H1 (cell line): ENCODE measurements around the gene PPP1R12C. TPM values are rescaled to one million over a fixed set of nuclear protein-coding genes. Genes with fewer than 3 reads are reported as not detected.

Source experiments
- CTCF ChIA-PET: fragments of 300-600 bp; sonication (Branson Sonifier 250); formaldehyde crosslinking; loops from one replicate; lab custom pipeline; 2021; ENCODE audit not compliant: partially characterized antibody; lab: Charles Lee
- POLR2A ChIA-PET: fragments of 300-600 bp; sonication (Branson Sonifier 250); formaldehyde crosslinking; loops from one replicate; lab custom pipeline; 2021; ENCODE audit warnings: inconsistent platforms; ENCODE audit not compliant: partially characterized antibody; lab: Charles Lee
- DNase-seq, 2 experiments: peaks; one replicate each; pipeline versions ENCODE4 v3.0.0 to v3.0.0-alpha.2; 2010 to 2022; ENCODE audit warnings: low spot score in 2 of 2, low read depth in 1 of 2, mixed read lengths in 1 of 2
- FAIRE-seq: peaks from 2 replicates; lab custom pipeline; 2011; peaks lifted over from hg19 to GRCh38; lab: Jason Lieb, UNC
- H2AFZ ChIP-seq: 2 replicates; pipeline ENCODE4 v1.8.1; 2012; ENCODE audit warnings: low read length, inconsistent platforms
- H2AK5ac ChIP-seq: 2 replicates; pipeline ENCODE4 v1.6.1; 2013; ENCODE audit warnings: low read depth, low read length
- H2BK120ac ChIP-seq: replicated peaks from 2 replicates; pipeline ENCODE3; 2013; ENCODE audit warnings: low read depth, low read length, inconsistent platforms
- H2BK12ac ChIP-seq: 2 replicates; pipeline ENCODE4 v1.6.1; 2013; ENCODE audit warnings: low read depth, low read length
- H2BK15ac ChIP-seq: 2 replicates; pipeline ENCODE4 v1.6.1; 2013; ENCODE audit warnings: low read length
- H2BK20ac ChIP-seq: 2 replicates; pipeline ENCODE4 v1.6.1; 2013; ENCODE audit warnings: low read length
- H2BK5ac ChIP-seq: 2 replicates; pipeline ENCODE4 v1.6.1; 2013; ENCODE audit warnings: low read depth, low read length
- H3K14ac ChIP-seq: 2 replicates; pipeline ENCODE4 v1.6.1; 2013; ENCODE audit warnings: inconsistent platforms; ENCODE audit not compliant: insufficient read length
- H3K18ac ChIP-seq: 2 replicates; pipeline ENCODE4 v1.6.1; 2013; ENCODE audit warnings: low read length; ENCODE audit errors: extremely low read depth
- H3K23ac ChIP-seq: 2 replicates; pipeline ENCODE4 v1.6.1; 2013; ENCODE audit warnings: inconsistent platforms; ENCODE audit not compliant: insufficient read length
- H3K23me2 ChIP-seq: 2 replicates; pipeline ENCODE4 v1.6.1; 2013; ENCODE audit warnings: low read depth, low read length
- H3K27ac ChIP-seq: 2 replicates; pipeline ENCODE4 v1.6.1; 2011; ENCODE audit warnings: low read depth, low read length, inconsistent platforms
- H3K27me3 ChIP-seq, 4 experiments: replicated peaks in 1 of 4; 1 replicate in 1 of 4; 2 replicates in 3 of 4; pipeline versions ENCODE4 v1.6.1 to v1.8.1; 2011 to 2013; ENCODE audit warnings: low read length in 3 of 4, mild to moderate bottlenecking in 3 of 4, inconsistent platforms in 2 of 4, mixed read lengths in 2 of 4, moderate library complexity in 1 of 4; ENCODE audit not compliant: control insufficient read depth in 3 of 4, insufficient read depth in 3 of 4; ENCODE audit errors: extremely low read depth in 1 of 4
- H3K36me3 ChIP-seq, 4 experiments: 2 replicates each; pipeline versions ENCODE4 v1.6.1 to v1.8.1; 2011 to 2013; ENCODE audit warnings: mild to moderate bottlenecking in 4 of 4, low read length in 3 of 4, moderate library complexity in 2 of 4, control low read depth in 1 of 4, inconsistent platforms in 1 of 4; ENCODE audit not compliant: insufficient read depth in 4 of 4, control insufficient read depth in 2 of 4
- H3K4ac ChIP-seq: replicated peaks from 2 replicates; pipeline ENCODE3; 2013; ENCODE audit warnings: low read length, low read depth, mixed read lengths, inconsistent platforms; ENCODE audit not compliant: insufficient read length
- H3K4me1 ChIP-seq, 4 experiments: replicated peaks in 1 of 4; 1 replicate in 1 of 4; 2 replicates in 3 of 4; pipeline versions ENCODE4 v1.6.1 to v1.8.1; 2011 to 2013; ENCODE audit warnings: low read length in 3 of 4, inconsistent platforms in 2 of 4, mixed read lengths in 1 of 4; ENCODE audit not compliant: insufficient read depth in 4 of 4, control insufficient read depth in 3 of 4
- H3K4me2 ChIP-seq, 2 experiments: 2 replicates each; pipeline versions ENCODE4 v1.6.1 to v1.8.1; 2011 to 2013; ENCODE audit warnings: low read depth in 2 of 2, low read length in 2 of 2, control low read depth in 1 of 2, inconsistent platforms in 1 of 2, mild to moderate bottlenecking in 1 of 2; ENCODE audit not compliant: insufficient read depth in 1 of 2
- H3K4me3 ChIP-seq, 4 experiments: fragments of 200-600, 300-600 bp in 1 of 4; sonication (generic), shearing (Covaris generic), sonication (Bioruptor Twin) in 1 of 4; 2 replicates each; pipeline versions ENCODE4 v1.5.1 to v1.8.1; 2011 to 2016; ENCODE audit warnings: low read length in 4 of 4, low read depth in 3 of 4, control low read depth in 2 of 4, inconsistent platforms in 2 of 4, mild to moderate bottlenecking in 2 of 4, mixed read lengths in 1 of 4, moderate library complexity in 1 of 4; ENCODE audit not compliant: insufficient read depth in 2 of 4; ENCODE audit errors: extremely low read depth in 1 of 4
- H3K56ac ChIP-seq: replicated peaks from 2 replicates; pipeline ENCODE3; 2013; ENCODE audit warnings: low read depth, mild to moderate bottlenecking, mixed read lengths, low read length, inconsistent platforms; ENCODE audit not compliant: insufficient read length
- H3K79me1 ChIP-seq: 2 replicates; pipeline ENCODE4 v1.6.1; 2013; ENCODE audit warnings: low read depth, low read length, control low read depth
- H3K79me2 ChIP-seq, 2 experiments: 2 replicates each; pipeline versions ENCODE4 v1.6.1 to v1.8.1; 2012 to 2013; ENCODE audit warnings: low read length in 2 of 2, mild to moderate bottlenecking in 2 of 2, inconsistent platforms in 1 of 2; ENCODE audit not compliant: insufficient read depth in 2 of 2, control insufficient read depth in 1 of 2
- H3K9ac ChIP-seq, 4 experiments: replicated peaks in 1 of 4; 1 replicate in 1 of 4; 2 replicates in 3 of 4; pipeline versions ENCODE4 v1.6.1 to v1.8.1; 2011 to 2013; ENCODE audit warnings: low read depth in 3 of 4, low read length in 3 of 4, control low read depth in 2 of 4, mild to moderate bottlenecking in 2 of 4, moderate library complexity in 2 of 4, inconsistent platforms in 1 of 4; ENCODE audit errors: extremely low read depth in 1 of 4
- H3K9me3 ChIP-seq, 2 experiments: 2 replicates each; pipeline versions ENCODE4 v1.6.1 to v1.8.1; 2012 to 2013; ENCODE audit warnings: mild to moderate bottlenecking in 2 of 2, moderate library complexity in 2 of 2, control low read depth in 1 of 2, inconsistent platforms in 1 of 2, low read depth in 1 of 2, low read length in 1 of 2, mixed read lengths in 1 of 2; ENCODE audit not compliant: insufficient read depth in 2 of 2
- H4K20me1 ChIP-seq, 2 experiments: replicated peaks in 1 of 2; 2 replicates each; pipeline versions ENCODE3 to v1.8.1; 2011 to 2013; ENCODE audit warnings: inconsistent platforms in 2 of 2, low read length in 2 of 2, mild to moderate bottlenecking in 1 of 2; ENCODE audit not compliant: insufficient read depth in 2 of 2, control insufficient read depth in 1 of 2
- H4K5ac ChIP-seq: 2 replicates; pipeline ENCODE4 v1.6.1; 2013; ENCODE audit warnings: low read length, low read depth, mixed read lengths, inconsistent platforms; ENCODE audit not compliant: insufficient read length
- H4K8ac ChIP-seq: 2 replicates; pipeline ENCODE4 v1.8.0; 2013; ENCODE audit warnings: mild to moderate bottlenecking, moderate library complexity, low read length, inconsistent platforms; ENCODE audit not compliant: insufficient read depth; ENCODE audit errors: extremely low read depth
- H4K91ac ChIP-seq: replicated peaks from 2 replicates; pipeline ENCODE3; 2013; ENCODE audit warnings: low read length, mixed read lengths, inconsistent platforms; ENCODE audit not compliant: insufficient read length
- ATF3 ChIP-seq: IDR thresholded peaks from 2 replicates; pipeline ENCODE4 v1.6.1; 2011; ENCODE audit warnings: low read depth, mild to moderate bottlenecking, low read length; ENCODE audit not compliant: insufficient read depth
- BCL11A ChIP-seq, 2 experiments: IDR thresholded peaks; one replicate each; pipeline ENCODE4 v1.6.1; 2011; ENCODE audit warnings: low read depth in 2 of 2, low read length in 2 of 2, mild to moderate bottlenecking in 2 of 2
- POU5F1 ChIP-seq: IDR thresholded peaks from 2 replicates; pipeline ENCODE4 v1.6.1; 2011; ENCODE audit warnings: low read depth, mild to moderate bottlenecking, low read length, moderate library complexity
- RAD21 ChIP-seq, 2 experiments: IDR thresholded peaks in 1 of 2; conservative IDR thresholded peaks in 1 of 2; 2 replicates each; pipeline ENCODE4 v1.6.1; 2011; ENCODE audit warnings: low read depth in 2 of 2, low read length in 2 of 2, improper control_type of control experiment in 1 of 2, inconsistent platforms in 1 of 2, mild to moderate bottlenecking in 1 of 2, moderate library complexity in 1 of 2
- SP4 ChIP-seq: IDR thresholded peaks from 2 replicates; pipeline ENCODE4 v1.6.1; 2012; ENCODE audit warnings: low read length, inconsistent platforms
- TBP ChIP-seq: IDR thresholded peaks from 2 replicates; pipeline ENCODE4 v1.6.1; 2011; ENCODE audit warnings: low read depth, low read length, improper control_type of control experiment
- WGBS, 2 experiments: shearing (Covaris generic) in 1 of 2; methylation state at CpG; one replicate each; pipeline versions ENCODE4 v1.1.6 to v1.1.7; 2013 to 2015; ENCODE audit warnings: low lambda C conversion rate in 2 of 2, mixed read lengths in 2 of 2, inconsistent platforms in 1 of 2, low coverage in 1 of 2, missing lambda C conversion rate in 1 of 2; ENCODE audit not compliant: insufficient replicate concordance in 2 of 2, insufficient coverage in 1 of 2, insufficient read length in 1 of 2; ENCODE audit errors: extremely low coverage in 1 of 2, missing lambda C conversion rate in 1 of 2; 5-methylcytosine and 5-hydroxymethylcytosine counted together
- polyA plus RNA-seq, 7 experiments: library from polyadenylated mRNA; depleted of rRNA in 3 of 7; stranded (reverse) in 5 of 7; unstranded in 2 of 7; fragments of >200 nt in 5 of 7; fragments of 200-250 nt in 2 of 7; gene quantifications; 1 replicate in 5 of 7; 2 replicates in 1 of 7; 4 replicates in 1 of 7; pipeline versions ENCODE4 v1.2.1 to v1.2.3, GENCODE V29; 2011 to 2013; ENCODE audit warnings: missing spikeins in 2 of 7, mixed read lengths in 2 of 7
- total RNA-seq: library from RNA; stranded (reverse); fragmentation: NEBNext Ultra II Directional; extraction: Animal tissue kit (Norgen Biotek cat#: 25700); gene quantifications from 2 replicates; pipeline ENCODE4 v1.2.1, GENCODE V29; 2021

The PPP1R12C gene
- total and polyA plus RNA-seq, 2 of the 8 experiments (the other 6 are each of a cell fraction or from before 2014, with no cell fraction given) = 31.7 to 71.5 TPM

GRCh38 chr19:55089342-55089944 lies 28.0 kb downstream of the PPP1R12C start:
- Histone ChIP-seq H3K27ac (no peak overlapping the region), H3K36me3 (peaks cover 0 to 5% (median 2%) of the 10 kb centered on the region in 4 experiments; a peak in 2 of 8 replicates), H3K27me3 (peaks cover 0 to 3% (median 1%) of the 10 kb centered on the region in 4 experiments; a peak in 3 of 7 replicates), H2BK20ac (no peak overlapping the region), H3K4me2 (no peak overlapping the region), H2BK5ac (no peak overlapping the region), H3K4me3 (no peak overlapping the region), H3K4me1 (peaks cover 0 to 40% (median 27%) of the 10 kb centered on the region in 4 experiments; a peak in 6 of 7 replicates), H3K79me2 (no peaks in the 10 kb centered on the region), H3K56ac (no peak overlapping the region), H3K23ac (no peak overlapping the region), H3K18ac (no peak overlapping the region), H3K9ac (no peak overlapping the region), H3K23me2 (peaks cover 21% of the 10 kb centered on the region), H3K14ac (no peak overlapping the region), H4K91ac (no peak overlapping the region), H2BK15ac (0 out of 2 replicates have a peak overlapping the region, but pooled peaks have one; percentile 8), H2BK12ac (no peak overlapping the region), H2AK5ac (no peak overlapping the region), H4K20me1 (peaks cover 12 to 15% of the 10 kb centered on the region in 2 experiments), H3K9me3 (no peaks in the 10 kb centered on the region), H2AFZ (no peak overlapping the region), H4K8ac (no peak overlapping the region), H3K4ac (no peak overlapping the region), H4K5ac (no peak overlapping the region), H3K79me1 (no peaks in the 10 kb centered on the region; the same call in 1 of the 2 replicates), H2BK120ac (no peak overlapping the region)
- CTCF ChIA-PET = interaction anchor here (0.5 to 4.5 kb wide), 24 partner anchors 9 to 608 kb away, joined by 3 to 26 read pairs (median 5); partner anchors contain the start of genes DNAAF3, EPS8L1, PPP1R12C and TMEM238
- WGBS, 2 experiments = 89% methylated on average over 3 of the region's 3 CpGs; no CpG with 5 or more reads in 1 of the 2 experiments
- no peak for FAIRE-seq
- no peak for DNase-seq
- POLR2A ChIA-PET = interaction anchor here (0.6 to 8.7 kb wide), 9 partner anchors 9 to 627 kb away, joined by 3 to 72 read pairs (median 3); partner anchors contain the start of gene PPP1R12C
- TF ChIP-seq RAD21 (IDR thresholded peaks at IDR 0.05 in 1 of 2, conservative IDR thresholded peaks at IDR 0.05 in 1 of 2; ENCODE audit: low read depth in 2 of 2, low read length in 2 of 2) (no peak), TBP (no peak), SP4 (no peak), POU5F1 (no peak), BCL11A (IDR thresholded peaks at IDR 0.05; ENCODE audit: low read depth in 2 of 2, low read length in 2 of 2) (no peak), ATF3 (no peak)
